ENCODE results near the gene CIB2.

Gene CIB2

GRCh38 chr15:78148392-78149067 is 17.3 kb upstream of the CIB2 start:
- TF ChIP-seq CTCF (IDR thresholded peaks at IDR 0.05; ENCODE audit: extremely low read depth, missing control alignments) = no peak
- no peak for DNase-seq (ENCODE audit: low spot score)

GRCh38 chr15:78147566-78147965 is 16.3 kb upstream of the CIB2 start:
- no peak for DNase-seq (ENCODE audit: low spot score)
- TF ChIP-seq CTCF (IDR thresholded peaks at IDR 0.05; ENCODE audit: extremely low read depth, missing control alignments) = no peak

GRCh38 chr15:78146425-78147154 is 15.3 kb upstream of the CIB2 start:
- no peak for TF ChIP-seq CTCF (IDR thresholded peaks at IDR 0.05; ENCODE audit: extremely low read depth, missing control alignments)
- DNase-seq (ENCODE audit: low spot score) = no peak

- DNase-seq (ENCODE audit: low spot score) = no peak
- no peak for TF ChIP-seq CTCF (IDR thresholded peaks at IDR 0.05; ENCODE audit: extremely low read depth, missing control alignments)
Measured at GRCh38 chr15:78142332-78142731, 11.1 kb upstream of the CIB2 start.

- DNase-seq (ENCODE audit: low spot score) = no peak
- TF ChIP-seq CTCF (IDR thresholded peaks at IDR 0.05; ENCODE audit: extremely low read depth, missing control alignments) = no peak
Measured at GRCh38 chr15:78140292-78140691, 9.0 kb upstream of the CIB2 start.

GRCh38 chr15:78139578-78139977 is 8.3 kb upstream of the CIB2 start:
- DNase-seq (ENCODE audit: low spot score) = no peak
- TF ChIP-seq CTCF (IDR thresholded peaks at IDR 0.05; ENCODE audit: extremely low read depth, missing control alignments) = no peak

GRCh38 chr15:78133801-78134200 is 2.6 kb upstream of the CIB2 start:
- no peak for DNase-seq (ENCODE audit: low spot score)
- no peak for TF ChIP-seq CTCF (IDR thresholded peaks at IDR 0.05; ENCODE audit: extremely low read depth, missing control alignments)

All from GM20000 (cell line).